Gastroesophageal sphincter (tissue), 3 donors: ENCODE measurements around the gene HAP1.

ENCODE experiments used
- CTCF ChIP-seq, 4 experiments: fragments of 200-600 bp in 2 of 4; fragments of 450-650 bp in 2 of 4; sonication (generic) in 1 of 4; IDR thresholded peaks; one replicate each; pipeline ENCODE4 v1.5.1; 2017 to 2019; ENCODE audit warnings: antibody characterized with exemption in 4 of 4, mild to moderate bottlenecking in 2 of 4, moderate library complexity in 2 of 4
- EP300 ChIP-seq: sonication (generic); formaldehyde crosslinking; IDR thresholded peaks from one replicate; pipeline ENCODE4 v1.6.1; 2017; ENCODE audit warnings: antibody characterized with exemption, mild to moderate bottlenecking
- POLR2A ChIP-seq, 2 donors: fragments of 450-650 bp; IDR thresholded peaks; one replicate each; pipeline ENCODE4 v1.6.1; 2017; ENCODE audit warnings: antibody characterized with exemption in 2 of 2, mild to moderate bottlenecking in 2 of 2, moderate library complexity in 1 of 2
- POLR2AphosphoS5 ChIP-seq: sonication (generic); formaldehyde crosslinking; IDR thresholded peaks from one replicate; pipeline ENCODE4 v1.6.1; 2017; ENCODE audit warnings: antibody characterized with exemption

- TF ChIP-seq CTCF (IDR thresholded peaks at IDR 0.05) = no peak
- no peak for TF ChIP-seq POLR2AphosphoS5
- TF ChIP-seq POLR2A (IDR thresholded peaks at IDR 0.05) = no peak
- TF ChIP-seq EP300 = no peak
These were observed 41.5 kb downstream of the HAP1 start for GRCh38 chr17:41692722-41693521.
